Chondrocyte (in vitro differentiated cells): ENCODE data around the gene NAPA. TPM values are rescaled to one million over a fixed set of nuclear protein-coding genes. Genes with fewer than 3 reads are reported as not detected.
A peak's percentile ranks its signal among the peaks of the same experiment; 100 is the strongest.

Source experiments
- DNase-seq: peaks from one replicate; pipeline ENCODE4 v3.0.0; 2021; ENCODE audit warnings: mixed read lengths, low spot score
- H3K27ac Mint-ChIP-seq: one replicate; pipeline ENCODE4 v1.8.0; 2021; ENCODE audit warnings: mild to moderate bottlenecking, moderate library complexity, mixed read lengths; ENCODE audit not compliant: unreplicated experiment
- H3K27me3 Mint-ChIP-seq: 2 replicates; pipeline ENCODE4 v1.8.0; 2021; ENCODE audit warnings: low read depth, mixed read lengths
- H3K36me3 Mint-ChIP-seq: 2 replicates; pipeline ENCODE4 v1.8.0; 2021; ENCODE audit warnings: low read depth, mixed read lengths
- H3K4me1 Mint-ChIP-seq: 2 replicates; pipeline ENCODE4 v1.8.0; 2021; ENCODE audit warnings: low read depth, mild to moderate bottlenecking, mixed read lengths
- H3K4me3 Mint-ChIP-seq: one replicate; pipeline ENCODE4 v1.8.0; 2021; ENCODE audit warnings: mild to moderate bottlenecking, moderate library complexity, mixed read lengths; ENCODE audit not compliant: unreplicated experiment
- H3K9me3 Mint-ChIP-seq: 2 replicates; pipeline ENCODE4 v1.8.0; 2021; ENCODE audit warnings: low read depth, mixed read lengths
- CTCF ChIP-seq: fragments of 200-600 bp; sonication (generic); IDR thresholded peaks from 2 replicates; pipeline ENCODE4 v1.5.0; 2021; ENCODE audit warnings: antibody characterized with exemption, mild to moderate bottlenecking, moderate library complexity
- total RNA-seq: library from RNA; stranded (reverse); gene quantifications from 3 replicates; pipeline ENCODE4 v1.2.1, GENCODE V29; 2021

Gene NAPA
- total RNA-seq, 1 donor from 2014 or later, result 88.8 TPM

GRCh38 chr19:47518139-47518538, 3.3 kb upstream of the NAPA start:
- H3K27ac Mint-ChIP-seq, result no peak overlapping the region
- H3K36me3 Mint-ChIP-seq, result peaks cover 1% of the 10 kb centered on the region
- H3K27me3 Mint-ChIP-seq, result peaks cover 7% of the 10 kb centered on the region
- no peaks in the 10 kb centered on the region for H3K9me3 Mint-ChIP-seq
- TF ChIP-seq CTCF, result no peak
- H3K4me3 Mint-ChIP-seq, result no peak overlapping the region
- H3K4me1 Mint-ChIP-seq, result peaks cover 26% of the 10 kb centered on the region
- DNase-seq, result no peak

- Mint-ChIP-seq H3K9me3 (no peaks in the 10 kb centered on the region), H3K27me3 (peaks cover 3% of the 10 kb centered on the region), H3K4me1 (peaks cover 62% of the 10 kb centered on the region), H3K27ac (peak overlapping the region; percentile 99), H3K36me3 (peaks cover 1% of the 10 kb centered on the region), H3K4me3 (peak overlapping the region; percentile 98)
- peak; percentile 94 for DNase-seq
- TF ChIP-seq CTCF, result no peak
These were observed 553 bp downstream of the NAPA start for GRCh38 chr19:47514151-47514868.

- Mint-ChIP-seq H3K27me3 (no peaks in the 10 kb centered on the region), H3K36me3 (peaks cover 1% of the 10 kb centered on the region), H3K4me1 (peaks cover 65% of the 10 kb centered on the region), H3K27ac (peak overlapping the region; percentile 99), H3K4me3 (peak overlapping the region; percentile 98), H3K9me3 (no peaks in the 10 kb centered on the region)
- TF ChIP-seq CTCF, result no peak
- no peak for DNase-seq
These were observed 1.9 kb downstream of the NAPA start for GRCh38 chr19:47512948-47513319.

GRCh38 chr19:47512183-47512947, 2.5 kb downstream of the NAPA start:
- Mint-ChIP-seq H3K27ac (peak overlapping the region; percentile 99), H3K9me3 (no peaks in the 10 kb centered on the region), H3K4me1 (peaks cover 65% of the 10 kb centered on the region), H3K4me3 (peak overlapping the region; percentile 98), H3K27me3 (no peaks in the 10 kb centered on the region), H3K36me3 (peaks cover 1% of the 10 kb centered on the region)
- TF ChIP-seq CTCF, result no peak
- no peak for DNase-seq

- no peaks in the 10 kb centered on the region for H3K27me3 Mint-ChIP-seq
- peaks cover 65% of the 10 kb centered on the region for H3K4me1 Mint-ChIP-seq
- H3K9me3 Mint-ChIP-seq, result no peaks in the 10 kb centered on the region
- TF ChIP-seq CTCF, result no peak
- H3K27ac Mint-ChIP-seq, result peak overlapping the region; percentile 99
- no peak overlapping the region for H3K4me3 Mint-ChIP-seq
- no peak for DNase-seq
- H3K36me3 Mint-ChIP-seq, result peaks cover 1% of the 10 kb centered on the region
These were observed 3.2 kb downstream of the NAPA start for GRCh38 chr19:47511681-47512080.
